Duodenal mucosa (tissue), 2 donors: Measurements from ENCODE around the gene PPP1R11.
A peak's percentile ranks its signal among the peaks of the same experiment; 100 is the strongest.
"Not testable (repeated sequence)": the region's sequence is repeated elsewhere in the genome, so short reads cannot be mapped to it uniquely, and the experiment has no call there.

Source experiments
- H3K27ac ChIP-seq: one replicate; pipeline ENCODE4 v1.7.0; 2013; ENCODE audit warnings: low read depth, low read length
- H3K27me3 ChIP-seq, 2 donors: one replicate each; pipeline ENCODE4 v1.7.0; 2013; ENCODE audit warnings: low read length in 2 of 2, control low read depth in 1 of 2; ENCODE audit not compliant: insufficient read depth in 2 of 2, control insufficient read depth in 1 of 2
- H3K36me3 ChIP-seq, 2 donors: one replicate each; pipeline ENCODE4 v1.7.0; 2013; ENCODE audit warnings: low read length in 2 of 2, control low read depth in 1 of 2; ENCODE audit not compliant: insufficient read depth in 2 of 2, control insufficient read depth in 1 of 2
- H3K4me1 ChIP-seq, 2 donors: one replicate each; pipeline ENCODE4 v1.7.0; 2013; ENCODE audit warnings: low read length in 2 of 2, control low read depth in 1 of 2; ENCODE audit not compliant: insufficient read depth in 2 of 2, control insufficient read depth in 1 of 2
- H3K4me3 ChIP-seq, 2 donors: one replicate each; pipeline ENCODE4 v1.7.0; 2013; ENCODE audit warnings: low read length in 2 of 2, low read depth in 1 of 2
- H3K9ac ChIP-seq, 2 donors: one replicate each; pipeline ENCODE4 v1.7.0; 2013; ENCODE audit warnings: low read length in 2 of 2, low read depth in 1 of 2
- H3K9me3 ChIP-seq, 2 donors: one replicate each; pipeline ENCODE4 v1.7.0; 2013; ENCODE audit warnings: low read length in 2 of 2, control low read depth in 1 of 2; ENCODE audit not compliant: control insufficient read depth in 1 of 2

The PPP1R11 gene

GRCh38 chr6:30103872-30104179 is 36.8 kb downstream of the PPP1R11 start:
- peak overlapping the region; percentile 57 to 59 for H3K4me3 ChIP-seq
- peak overlapping the region; percentile 22 to 52 for H3K9ac ChIP-seq
- H3K36me3 ChIP-seq, result no peaks in the 10 kb centered on the region
- peaks cover 30 to 38% of the 10 kb centered on the region in 2 donors for H3K4me1 ChIP-seq
- H3K27ac ChIP-seq, result no peak overlapping the region
- H3K27me3 ChIP-seq, result peaks cover 3 to 5% of the 10 kb centered on the region in 2 donors
- H3K9me3 ChIP-seq, result no peaks in the 10 kb centered on the region

DNA sequence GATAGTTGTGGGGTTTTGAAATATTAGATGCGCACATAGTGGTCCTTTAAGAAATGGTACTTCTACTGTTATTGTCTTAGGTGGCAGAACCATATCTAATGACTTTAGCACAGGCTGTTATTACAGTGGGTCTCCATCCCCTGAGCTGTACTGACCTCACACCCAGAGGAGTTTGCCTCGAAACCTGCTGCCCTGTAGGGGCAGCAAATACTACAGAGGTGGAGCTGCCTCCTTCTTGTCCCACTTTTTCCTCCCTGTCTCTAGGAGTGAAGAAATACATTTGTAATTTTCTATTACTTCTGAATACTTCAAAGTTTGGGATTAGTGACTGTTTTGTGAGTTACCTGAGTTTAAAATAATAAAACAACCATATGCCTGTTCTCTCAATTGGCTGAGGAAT is 37.7 kb downstream of the PPP1R11 start:
- no peak overlapping the region for H3K9ac ChIP-seq
- H3K4me1 ChIP-seq, result peaks cover 30 to 37% of the 10 kb centered on the region in 2 donors
- H3K4me3 ChIP-seq, result no peak overlapping the region
- no peaks in the 10 kb centered on the region for H3K9me3 ChIP-seq
- no peaks in the 10 kb centered on the region for H3K36me3 ChIP-seq
- H3K27me3 ChIP-seq, result peaks cover 3 to 5% of the 10 kb centered on the region in 2 donors
- no peak overlapping the region for H3K27ac ChIP-seq

DNA sequence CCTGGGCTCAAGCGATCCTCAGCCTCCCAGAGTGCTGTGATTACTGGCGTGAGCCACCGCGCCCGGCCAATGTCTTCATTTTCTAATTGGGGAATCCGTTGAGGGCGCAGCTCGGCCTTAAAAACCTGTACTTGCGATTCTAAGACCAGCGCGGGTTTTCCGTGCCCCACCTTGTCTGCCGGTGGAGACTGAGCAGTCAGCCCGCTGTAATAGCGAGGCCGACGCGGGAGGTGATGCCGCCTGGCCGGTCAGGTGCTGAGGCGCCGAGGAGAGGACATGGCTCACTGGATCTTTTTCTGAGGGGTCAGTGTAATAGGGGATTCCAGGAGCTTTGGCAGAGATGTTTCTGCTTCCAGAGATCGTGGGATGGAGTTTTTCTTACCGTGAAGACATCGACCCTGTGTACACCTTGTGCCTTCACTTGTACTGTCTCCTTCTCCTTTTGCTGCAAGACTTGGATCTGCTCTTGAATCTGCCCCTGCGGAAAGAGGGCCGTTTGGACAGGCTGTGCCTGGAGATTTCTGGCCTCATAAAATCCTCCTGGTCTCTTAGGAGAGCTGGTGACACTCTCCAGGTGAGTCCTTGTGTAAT is 44.4 kb downstream of the PPP1R11 start:
- H3K27ac ChIP-seq, result no peak overlapping the region
- H3K9ac ChIP-seq, result peak overlapping the region in 1 of 2 donors; percentile 63
- H3K27me3 ChIP-seq, result peaks cover 0 to 7% of the 10 kb centered on the region in 2 donors
- no peaks in the 10 kb centered on the region for H3K9me3 ChIP-seq
- peak overlapping the region; percentile 52 to 77 for H3K4me3 ChIP-seq
- H3K36me3 ChIP-seq, result no peaks in the 10 kb centered on the region
- H3K4me1 ChIP-seq, result peaks cover 18 to 24% of the 10 kb centered on the region in 2 donors

DNA sequence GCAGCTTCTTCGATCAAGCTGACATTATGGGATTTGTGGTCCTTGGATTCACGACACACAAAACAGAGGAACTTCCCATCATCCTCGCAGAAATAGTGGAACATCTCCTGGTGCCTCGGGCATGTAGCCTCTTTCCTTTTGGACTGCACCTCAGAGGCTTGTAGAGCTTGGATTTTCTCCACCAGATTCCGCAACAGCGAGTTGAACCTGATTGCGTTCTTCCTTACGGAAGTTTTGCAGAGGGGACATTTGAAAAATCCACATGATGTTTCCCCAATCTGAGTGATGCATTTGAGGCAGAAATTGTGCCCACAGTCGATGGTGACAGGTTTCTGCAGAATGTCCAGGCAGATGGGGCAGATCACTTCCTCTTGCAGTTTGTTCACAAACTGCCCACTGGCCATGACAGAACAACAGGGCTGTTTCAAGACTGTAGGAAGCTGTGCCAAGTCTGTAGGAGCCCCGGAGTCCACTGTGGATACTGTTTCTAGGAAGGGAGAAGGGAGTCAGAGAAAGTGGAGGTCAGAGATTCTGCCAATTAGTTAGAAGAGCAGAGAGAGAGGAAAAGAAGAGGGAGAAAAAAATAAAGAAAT is 45.5 kb downstream of the PPP1R11 start:
- Histone ChIP-seq H3K27ac (peak overlapping the region; percentile 70), H3K4me3 (peak overlapping the region; percentile 52 to 77), H3K36me3 (no peaks in the 10 kb centered on the region), H3K27me3 (peaks cover 0 to 7% of the 10 kb centered on the region in 2 donors), H3K4me1 (peaks cover 18 to 24% of the 10 kb centered on the region in 2 donors), H3K9ac (peak overlapping the region; percentile 40 to 63), H3K9me3 (no peaks in the 10 kb centered on the region)

GRCh38 chr6:30113003-30113759 is 46.2 kb downstream of the PPP1R11 start, which contains the start of gene TRIM31:
Gene TRIM31 (minus strand): TSS chr6:30113090. CDS start chr6:30112805, 285 bp downstream.
- Histone ChIP-seq H3K4me1 (peaks cover 18 to 24% of the 10 kb centered on the region in 2 donors), H3K27ac (peak within 1 kb of the TSS; percentile 75), H3K4me3 (peak within 1 kb of the TSS; percentile 52 to 77), H3K27me3 (peaks cover 0 to 7% of the 10 kb centered on the region in 2 donors), H3K9me3 (no peaks in the 10 kb centered on the region), H3K36me3 (no peaks in the 10 kb centered on the region), H3K9ac (peak within 1 kb of the TSS; percentile 59 to 63)

- H3K27me3 ChIP-seq, result peaks cover 0 to 7% of the 10 kb centered on the region in 2 donors
- H3K9ac ChIP-seq, result peak overlapping the region in 1 of 2 donors; percentile 59
- H3K27ac ChIP-seq, result peak overlapping the region; percentile 75
- peaks cover 18 to 24% of the 10 kb centered on the region in 2 donors for H3K4me1 ChIP-seq
- H3K36me3 ChIP-seq, result no peaks in the 10 kb centered on the region
- H3K9me3 ChIP-seq, result no peaks in the 10 kb centered on the region
- peak overlapping the region; percentile 41 to 77 for H3K4me3 ChIP-seq
Observed at GRCh38 chr6:30113841-30114240, 46.8 kb downstream of the PPP1R11 start.

DNA sequence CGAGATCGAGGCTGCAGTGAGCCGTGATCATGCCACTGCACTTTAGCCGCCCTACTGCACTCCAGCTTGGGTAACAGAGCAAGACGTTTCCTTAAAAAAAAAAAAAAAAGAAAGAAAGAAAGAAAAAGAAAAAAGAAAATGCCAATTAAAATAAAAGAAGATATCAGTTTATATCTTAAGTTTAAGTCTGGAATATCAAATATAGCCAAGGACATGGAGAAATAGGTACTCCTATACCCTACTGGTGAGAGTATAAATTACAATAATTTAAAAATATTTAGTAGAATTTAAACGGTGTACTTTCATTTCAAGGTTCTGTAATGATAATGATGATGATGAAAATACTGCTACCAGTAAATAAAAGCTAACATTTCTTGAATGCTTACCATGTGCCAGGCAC is 49.7 kb downstream of the PPP1R11 start:
- H3K4me1 ChIP-seq, result peaks cover 26 to 34% of the 10 kb centered on the region in 2 donors
- no peaks in the 10 kb centered on the region for H3K9me3 ChIP-seq
- peaks cover 0 to 7% of the 10 kb centered on the region in 2 donors for H3K27me3 ChIP-seq
- no peak overlapping the region for H3K9ac ChIP-seq
- H3K36me3 ChIP-seq, result no peaks in the 10 kb centered on the region
- no peak overlapping the region for H3K27ac ChIP-seq
- H3K4me3 ChIP-seq, result no peak overlapping the region

DNA sequence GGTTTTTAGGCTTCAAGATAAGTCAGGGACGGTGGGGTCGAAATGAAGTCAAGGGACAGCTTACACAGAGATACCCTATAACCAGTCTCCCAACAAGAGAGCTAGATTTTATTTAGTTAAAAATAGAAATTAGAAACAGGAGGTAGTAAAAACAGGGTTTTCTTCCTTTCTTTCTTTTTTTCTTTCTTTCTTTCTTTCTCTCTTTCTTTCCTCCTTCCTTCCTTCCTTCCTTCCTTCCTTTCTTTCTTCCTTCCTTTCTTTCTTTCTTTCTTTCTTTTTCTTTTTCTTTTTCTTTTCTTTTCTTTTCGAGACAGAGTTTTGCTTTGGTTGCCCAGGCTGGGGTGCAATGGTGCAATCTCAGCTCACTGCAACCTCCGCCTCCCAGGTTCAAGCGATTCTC is 51.7 kb downstream of the PPP1R11 start:
- H3K4me1 ChIP-seq, result peaks cover 12 to 22% of the 10 kb centered on the region in 2 donors
- not testable (repeated sequence) for H3K9ac ChIP-seq, H3K4me3 ChIP-seq, H3K9me3 ChIP-seq, H3K27me3 ChIP-seq, H3K36me3 ChIP-seq, H3K27ac ChIP-seq
